WERI-Rb-1 (cell line): ENCODE results near the gene BICD2.

Experiments
- DNase-seq: peaks from one replicate; pipeline ENCODE4 v3.0.0-alpha.2; 2020
- H3K27ac ChIP-seq: fragments of 250-450 bp; sonication (Bioruptor Pico); 2 replicates; pipeline ENCODE4 v1.5.1; 2020; ENCODE audit warnings: mild to moderate bottlenecking, moderate library complexity
- H3K27me3 ChIP-seq: fragments of 250-450 bp; sonication (Bioruptor Pico); 2 replicates; pipeline ENCODE4 v1.5.1; 2021; ENCODE audit warnings: mild to moderate bottlenecking, low read depth, moderate library complexity; ENCODE audit not compliant: insufficient read depth, severe bottlenecking
- H3K36me3 ChIP-seq: fragments of 250-450 bp; sonication (Bioruptor Pico); 2 replicates; pipeline ENCODE4 v1.5.1; 2020; ENCODE audit warnings: mild to moderate bottlenecking, moderate library complexity
- H3K4me3 ChIP-seq: 2 replicates; pipeline ENCODE4 v1.5.1; 2011; ENCODE audit warnings: low read depth, mild to moderate bottlenecking, control low read depth, low read length
- H3K9me3 ChIP-seq: fragments of 250-450 bp; sonication (Bioruptor Pico); 2 replicates; pipeline ENCODE4 v1.5.1; 2021; ENCODE audit warnings: mild to moderate bottlenecking, moderate library complexity; ENCODE audit not compliant: severe bottlenecking
- TF ChIP-seq, protein P1 (sequence below): IDR thresholded peaks from 2 replicates; pipeline ENCODE4 v1.5.1; 2011; ENCODE audit warnings: low read depth, mild to moderate bottlenecking, control low read depth, inconsistent platforms, low read length

Gene BICD2

DNA sequence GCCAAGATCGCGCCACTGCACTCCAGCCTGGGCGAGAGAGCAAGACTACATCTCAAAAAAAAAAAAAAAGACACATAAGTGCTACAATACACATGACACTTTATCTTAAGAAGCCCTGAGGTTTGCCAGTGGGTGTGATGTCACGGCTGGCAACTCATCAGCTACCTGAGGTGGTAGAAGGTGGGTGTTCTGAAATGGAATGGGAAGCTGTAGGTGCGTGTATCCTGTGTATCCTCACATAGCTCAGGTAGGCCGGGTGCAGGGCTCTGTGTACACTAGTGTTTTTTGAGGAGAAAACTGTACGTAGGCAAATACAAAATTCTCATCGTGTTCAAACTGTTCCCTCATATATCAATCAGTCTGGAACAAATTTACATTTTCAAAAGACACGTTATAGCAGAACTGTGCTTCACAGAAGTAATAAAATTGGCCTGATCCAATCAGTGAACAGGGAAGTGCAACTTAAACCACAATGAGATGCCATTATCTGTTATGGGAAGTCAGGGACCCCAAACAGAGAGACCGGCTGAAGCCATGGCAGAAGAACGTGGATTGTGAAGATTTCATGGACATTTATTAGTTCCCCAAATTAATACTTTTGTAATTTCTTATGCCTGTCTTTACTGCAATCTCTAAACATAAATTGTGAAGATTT, 10.4 kb downstream of the BICD2 start:
- Histone ChIP-seq H3K27ac (peak overlapping the region; percentile 23; the same call in 1 of the 2 replicates), H3K36me3 (peaks cover 3% of the 10 kb centered on the region; the same call in 1 of the 2 replicates), H3K4me3 (no peak overlapping the region), H3K27me3 (no peaks in the 10 kb centered on the region), H3K9me3 (peaks cover 3% of the 10 kb centered on the region)
- TF ChIP-seq, protein P1, sequence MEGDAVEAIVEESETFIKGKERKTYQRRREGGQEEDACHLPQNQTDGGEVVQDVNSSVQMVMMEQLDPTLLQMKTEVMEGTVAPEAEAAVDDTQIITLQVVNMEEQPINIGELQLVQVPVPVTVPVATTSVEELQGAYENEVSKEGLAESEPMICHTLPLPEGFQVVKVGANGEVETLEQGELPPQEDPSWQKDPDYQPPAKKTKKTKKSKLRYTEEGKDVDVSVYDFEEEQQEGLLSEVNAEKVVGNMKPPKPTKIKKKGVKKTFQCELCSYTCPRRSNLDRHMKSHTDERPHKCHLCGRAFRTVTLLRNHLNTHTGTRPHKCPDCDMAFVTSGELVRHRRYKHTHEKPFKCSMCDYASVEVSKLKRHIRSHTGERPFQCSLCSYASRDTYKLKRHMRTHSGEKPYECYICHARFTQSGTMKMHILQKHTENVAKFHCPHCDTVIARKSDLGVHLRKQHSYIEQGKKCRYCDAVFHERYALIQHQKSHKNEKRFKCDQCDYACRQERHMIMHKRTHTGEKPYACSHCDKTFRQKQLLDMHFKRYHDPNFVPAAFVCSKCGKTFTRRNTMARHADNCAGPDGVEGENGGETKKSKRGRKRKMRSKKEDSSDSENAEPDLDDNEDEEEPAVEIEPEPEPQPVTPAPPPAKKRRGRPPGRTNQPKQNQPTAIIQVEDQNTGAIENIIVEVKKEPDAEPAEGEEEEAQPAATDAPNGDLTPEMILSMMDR: no peak
- DNase-seq: no peak

GRCh38 chr9:92752812-92753404, 11.7 kb downstream of the BICD2 start:
- TF ChIP-seq, protein P1: no peak
- no peak overlapping the region for H3K27ac ChIP-seq

DNA sequence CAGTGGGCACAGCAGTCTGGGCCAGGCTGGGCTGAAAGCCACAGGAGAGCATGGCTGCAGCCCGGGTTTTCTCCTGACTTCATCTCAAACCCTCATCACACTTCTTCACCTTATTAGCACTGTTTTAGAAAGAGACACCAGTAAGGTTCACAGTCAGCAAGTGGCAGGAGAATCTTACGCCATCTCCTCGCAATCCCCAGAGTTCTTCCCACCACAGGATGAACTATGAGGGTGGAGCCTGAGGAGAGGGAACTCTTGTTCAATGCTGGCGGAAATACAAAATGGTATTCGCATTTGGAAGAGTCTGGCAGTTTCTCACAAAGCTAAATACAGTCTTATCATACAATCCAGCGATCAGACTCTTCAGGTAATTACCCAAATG, 14.7 kb downstream of the BICD2 start:
- H3K4me3 ChIP-seq: peak overlapping the region; percentile 25
- H3K27me3 ChIP-seq: no peaks in the 10 kb centered on the region
- H3K9me3 ChIP-seq: peaks cover 3% of the 10 kb centered on the region
- no peak for DNase-seq
- H3K27ac ChIP-seq: peak overlapping the region; percentile 92
- peaks cover 3% of the 10 kb centered on the region; the same call in 1 of the 2 replicates for H3K36me3 ChIP-seq
- TF ChIP-seq, protein P1: no peak

More at GRCh38 chr9:92752812-92753404, 11.7 kb downstream of the BICD2 start:
- Histone ChIP-seq H3K36me3 (peaks cover 3% of the 10 kb centered on the region; the same call in 1 of the 2 replicates), H3K27me3 (no peaks in the 10 kb centered on the region), H3K4me3 (no peak overlapping the region), H3K9me3 (peaks cover 3% of the 10 kb centered on the region)
- no peak for DNase-seq

DNA sequence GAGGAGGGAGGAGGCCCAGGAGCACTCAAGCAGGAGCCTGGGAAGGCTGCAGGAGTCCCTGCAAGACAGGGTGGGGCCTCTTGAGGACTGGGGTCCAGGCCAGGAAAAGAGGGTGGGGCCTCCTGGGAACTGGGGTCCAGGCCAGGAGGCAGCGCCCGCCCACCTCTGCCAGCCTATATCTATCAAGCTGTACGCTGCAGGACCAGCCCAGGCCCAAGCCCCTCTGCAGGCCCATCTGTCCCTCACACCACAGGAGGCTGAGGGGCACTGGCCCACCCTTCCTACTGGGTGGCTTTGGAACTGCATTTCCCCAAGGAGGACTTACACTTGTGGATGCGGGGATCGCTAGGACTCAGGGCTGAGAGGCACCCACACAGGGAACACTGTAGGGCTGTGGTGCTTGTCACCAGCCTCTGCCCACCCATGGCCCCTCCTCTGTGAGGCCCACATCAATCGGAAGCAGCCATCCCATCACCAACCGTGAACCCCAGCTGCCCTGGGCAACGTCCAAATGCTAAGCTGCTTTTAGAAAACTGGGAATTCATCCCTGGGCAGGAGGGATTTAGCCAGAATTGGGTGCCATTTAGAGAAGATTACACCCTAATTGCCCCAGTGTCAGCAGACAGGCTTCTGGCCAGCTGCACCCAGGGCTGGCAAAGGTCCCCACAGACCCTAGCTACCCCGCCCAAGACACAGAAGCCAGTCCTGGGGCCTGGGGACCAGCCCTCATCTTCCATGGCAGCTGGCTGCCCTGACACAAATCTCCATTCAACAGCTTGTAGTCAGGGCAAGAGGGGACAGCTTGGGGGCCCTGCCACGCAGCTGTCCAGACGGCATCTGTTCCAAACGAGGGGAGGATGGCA, 15.3 kb downstream of the BICD2 start:
- DNase-seq: peak; percentile 78
- Histone ChIP-seq H3K36me3 (peaks cover 3% of the 10 kb centered on the region; the same call in 1 of the 2 replicates), H3K27me3 (no peaks in the 10 kb centered on the region), H3K9me3 (peaks cover 3% of the 10 kb centered on the region), H3K4me3 (peak overlapping the region; percentile 25; the same call in 1 of the 2 replicates), H3K27ac (peak overlapping the region; percentile 92)
- TF ChIP-seq, protein P1: no peak

DNA sequence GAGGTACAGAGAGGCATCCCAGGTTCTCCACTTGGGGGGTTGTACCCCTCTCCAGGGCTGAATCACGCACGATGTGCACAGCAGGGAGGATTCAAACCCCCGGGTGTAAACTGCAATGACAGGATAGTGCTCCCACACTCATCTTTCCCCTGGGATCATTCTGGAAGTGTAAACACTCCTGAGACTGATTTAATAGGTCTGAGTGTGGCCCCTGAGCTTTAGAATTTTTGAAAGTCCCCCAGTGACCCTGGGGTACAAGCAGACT, 16.5 kb downstream of the BICD2 start:
- Histone ChIP-seq H3K27me3 (no peaks in the 10 kb centered on the region), H3K9me3 (peaks cover 3% of the 10 kb centered on the region), H3K36me3 (peaks cover 3% of the 10 kb centered on the region; the same call in 1 of the 2 replicates), H3K27ac (no peak overlapping the region; the same call in 1 of the 2 replicates), H3K4me3 (no peak overlapping the region)
- TF ChIP-seq, protein P1: no peak
- no peak for DNase-seq
